K562 (cell line): ENCODE measurements around the gene PBRM1. TPM values are rescaled to one million over a fixed set of nuclear protein-coding genes. Genes with fewer than 3 reads are reported as not detected.

Experiments
- ATAC-seq: fragments of 200-7000 bp; cut with Tn5 transposase; 3 replicates; pipeline ENCODE4 v1.9.1; 2020; ENCODE audit warnings: moderate library complexity
- BruUV-seq: library from RNA; stranded (reverse); fragments of 400-500 nt; replicated peaks from 2 replicates; lab custom pipeline; 2021; lab: Mats Ljungman, UMichigan
- CTCF ChIA-PET: fragments of 300-600 bp; formaldehyde crosslinking; extraction: SDS; loops from one replicate; lab custom pipeline; 2021; ENCODE audit warnings: low intra/inter-chr PET ratio; lab: Yijun Ruan, JAX
- POLR2A ChIA-PET: fragments of 300-600, 350-650 bp; sonication (Branson Sonifier 250); formaldehyde crosslinking; extraction: SDS; loops from one replicate; lab custom pipeline; 2021; ENCODE audit warnings: antibody characterized with exemption, inconsistent platforms; lab: Yijun Ruan, JAX
- DNase-seq, 4 experiments: peaks; one replicate each; pipeline versions ENCODE4 v3.0.0 to v3.0.0-alpha.2; 2011 to 2018; ENCODE audit warnings: low spot score in 3 of 4, mixed read lengths in 3 of 4; ENCODE audit errors: extremely low read depth in 1 of 4
- FAIRE-seq: peaks from 2 replicates; lab custom pipeline; 2011; peaks lifted over from hg19 to GRCh38; lab: Jason Lieb, UNC
- H2AFZ ChIP-seq: 2 replicates; pipeline ENCODE4 v1.6.0; 2011; ENCODE audit warnings: low read depth, low read length, control low read depth, inconsistent platforms
- H3K27ac ChIP-seq: fragments of 200-600 bp; 3 replicates; pipeline ENCODE4 v1.8.0; 2011; ENCODE audit warnings: low read depth, mild to moderate bottlenecking, control low read depth, inconsistent platforms, low read length, moderate library complexity, mixed read lengths; ENCODE audit errors: extremely low read depth
- H3K27me3 ChIP-seq, 2 experiments: fragments of 300-600 bp in 1 of 2; 2 replicates in 1 of 2; 3 replicates in 1 of 2; pipeline versions ENCODE4 v1.6.0 to v1.8.0; 2011; ENCODE audit warnings: inconsistent platforms in 2 of 2, low read length in 2 of 2, mild to moderate bottlenecking in 1 of 2, mixed read lengths in 1 of 2, moderate library complexity in 1 of 2; ENCODE audit not compliant: control insufficient read depth in 2 of 2, insufficient read depth in 2 of 2
- H3K36me3 ChIP-seq: fragments of 300-600 bp; 3 replicates; pipeline ENCODE4 v1.8.0; 2011; ENCODE audit warnings: mild to moderate bottlenecking, low read length, inconsistent platforms; ENCODE audit not compliant: control insufficient read depth, insufficient read depth
- H3K4me1 ChIP-seq, 2 experiments: fragments of 200-600 bp in 1 of 2; replicated peaks in 1 of 2; 2 replicates in 1 of 2; 3 replicates in 1 of 2; pipeline versions ENCODE4 v1.5.1 to v1.8.0; 2011; ENCODE audit warnings: inconsistent platforms in 2 of 2, low read length in 2 of 2, mild to moderate bottlenecking in 1 of 2, mixed read lengths in 1 of 2, moderate library complexity in 1 of 2; ENCODE audit not compliant: control insufficient read depth in 2 of 2, insufficient read depth in 2 of 2
- H3K4me2 ChIP-seq: 2 replicates; pipeline ENCODE4 v1.6.1; 2011; ENCODE audit warnings: low read length, control low read depth, inconsistent platforms, mixed read lengths; ENCODE audit not compliant: insufficient read depth
- H3K4me3 ChIP-seq: fragments of 200-600 bp; sonication (generic), shearing (Covaris generic); 2 replicates; pipeline ENCODE4 v1.5.1; 2016; ENCODE audit warnings: control low read depth, inconsistent platforms
- H3K79me2 ChIP-seq: fragments of 200-600 bp; 3 replicates; pipeline ENCODE4 v1.8.0; 2011; ENCODE audit warnings: low read length, inconsistent platforms; ENCODE audit not compliant: control insufficient read depth, insufficient read depth
- H3K9ac ChIP-seq, 2 experiments: 2 replicates each; pipeline versions ENCODE4 v1.6.0 to v1.6.1; 2011; ENCODE audit warnings: low read depth in 2 of 2, low read length in 2 of 2, control low read depth in 1 of 2, inconsistent platforms in 1 of 2, mild to moderate bottlenecking in 1 of 2, mixed read lengths in 1 of 2; ENCODE audit not compliant: insufficient read depth in 1 of 2
- H3K9me1 ChIP-seq: one replicate; pipeline ENCODE4 v1.6.0; 2011; ENCODE audit warnings: inconsistent platforms, mild to moderate bottlenecking, low read length, moderate library complexity; ENCODE audit not compliant: control insufficient read depth, insufficient read depth
- H3K9me3 ChIP-seq: replicated peaks from 2 replicates; pipeline ENCODE4 v1.5.1; 2011; ENCODE audit warnings: low read depth, low read length, inconsistent platforms; ENCODE audit not compliant: control insufficient read depth, insufficient read depth
- H4K20me1 ChIP-seq: replicated peaks from 2 replicates; pipeline ENCODE4 v1.6.1; 2011; ENCODE audit warnings: low read length, inconsistent platforms, mixed read lengths; ENCODE audit not compliant: control insufficient read depth, insufficient read depth
- C11orf30 ChIP-seq: fragments of 450-650 bp; IDR thresholded peaks from 2 replicates; pipeline ENCODE4 v1.6.1; 2016; ENCODE audit warnings: low read depth, mild to moderate bottlenecking
- IFI16 ChIP-seq: fragments of 250-450 bp; sonication (Bioruptor Pico); IDR thresholded peaks from 2 replicates; pipeline ENCODE4 v2.1.2; 2022; ENCODE audit warnings: mild to moderate bottlenecking, inconsistent platforms
- MAFK ChIP-seq: IDR thresholded peaks from 2 replicates; pipeline ENCODE4 v1.6.1; 2011; ENCODE audit warnings: low read length, improper control_type of control experiment
- NFIC ChIP-seq: fragments of 450-650 bp; IDR thresholded peaks from 2 replicates; pipeline ENCODE4 v1.6.1; 2017; ENCODE audit warnings: mild to moderate bottlenecking, inconsistent platforms
- ZNF316 ChIP-seq: fragments of 450-650 bp; IDR thresholded peaks from 2 replicates; pipeline ENCODE4 v1.6.1; 2016
- WGBS: fragments of 100-300 bp; shearing (Covaris generic); methylation state at CpG from one replicate; pipeline ENCODE4 v1.1.6; 2016; ENCODE audit warnings: low coverage, mixed read lengths; ENCODE audit not compliant: insufficient coverage; ENCODE audit errors: missing lambda C conversion rate; 5-methylcytosine and 5-hydroxymethylcytosine counted together
- in situ Hi-C: fragments of 300-500 bp; cut with MboI; formaldehyde crosslinking; loops from 4 replicates; pipeline ENCODE4 v1.15.0; 2018; ENCODE audit warnings: inconsistent platforms, mixed read lengths
- intact Hi-C: fragments of 100-400 bp; cut with micrococcal nuclease; formaldehyde crosslinking; loops from 2 replicates; pipeline ENCODE4 v1.14.2; 2022
- polyA plus RNA-seq, 8 experiments: library from polyadenylated mRNA; depleted of rRNA in 4 of 8; stranded (reverse) in 5 of 8; unstranded in 3 of 8; fragments of >200 nt; fragmentation: Nextera tagmentation in 2 of 8; fragmentation: Illumina TruSeq in 1 of 8; extraction: Ambion mirVana in 2 of 8; extraction: Trizol in 1 of 8; gene quantifications; 2 replicates each; pipeline versions ENCODE4 v1.2.1 to v1.2.3, GENCODE V29; 2011 to 2014; ENCODE audit warnings: inconsistent platforms in 1 of 8, missing spikeins in 1 of 8
- total RNA-seq, 7 experiments: library from RNA; depleted of rRNA in 6 of 7; stranded (reverse); fragments of >200 nt in 6 of 7; fragmentation: Illumina TruSeq in 2 of 7; extraction: Trizol in 2 of 7; gene quantifications; 2 replicates each; pipeline versions ENCODE4 v1.2.1 to v1.2.3, GENCODE V29; 2011 to 2021; ENCODE audit warnings: low replicate concordance in 1 of 7
- TF ChIP-seq, protein P1 (sequence below): sonication (generic); formaldehyde crosslinking; IDR thresholded peaks from 2 replicates; pipeline ENCODE4 v1.8.0; 2022; ENCODE audit warnings: mild to moderate bottlenecking, missing genetic modification reagents, borderline replicate concordance

The PBRM1 gene
- total and polyA plus RNA-seq, 9 of the 15 experiments (the other 6 are each of a cell fraction or from before 2014, with no cell fraction given), result 3.9 to 31.8 (median 19.0) TPM

DNA sequence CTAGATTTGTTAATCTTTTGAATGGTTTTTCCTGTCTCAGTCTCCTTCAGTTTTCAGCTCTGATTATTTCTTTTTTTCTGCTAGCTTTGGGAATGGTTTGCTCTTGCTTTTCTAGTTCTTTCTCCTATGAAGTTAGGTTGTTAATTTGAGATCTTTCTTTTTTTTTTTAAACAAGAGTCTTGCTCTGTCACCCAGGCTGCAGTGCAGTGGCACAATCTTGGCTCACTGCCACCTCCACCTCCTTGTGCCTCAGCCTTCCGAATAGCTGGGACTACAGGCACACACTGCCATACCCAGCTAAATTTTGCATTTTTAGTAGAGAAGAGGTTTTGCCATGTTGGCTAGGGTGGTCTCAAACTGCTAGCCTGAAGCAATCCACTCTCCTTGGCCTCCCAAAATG is 92.6 kb downstream of the PBRM1 start:
- Histone ChIP-seq H3K27me3 (no peaks in the 10 kb centered on the region), H3K4me3 (no peak overlapping the region), H3K9me3 (no peaks in the 10 kb centered on the region), H3K9ac (no peak overlapping the region), H2AFZ (no peak overlapping the region), H3K9me1 (no peaks in the 10 kb centered on the region), H3K27ac (no peak overlapping the region), H3K79me2 (no peaks in the 10 kb centered on the region), H3K4me1 (no peaks in the 10 kb centered on the region), H3K4me2 (no peak overlapping the region), H3K36me3 (peaks cover 9% of the 10 kb centered on the region), H4K20me1 (no peaks in the 10 kb centered on the region)
- WGBS, result no CpG with 5 or more reads among the region's 1 CpG
- in situ Hi-C loops (no loop called here), intact Hi-C loops (no loop called here)
- BruUV-seq, result no TSS peak
- TF ChIP-seq IFI16, result no peak
- peak; percentile 48 for TF ChIP-seq NFIC
- DNase-seq, result no peak
- POLR2A ChIA-PET, result interaction anchor here (0.7 kb wide), 1 partner anchor 565 kb away, joined by 3 read pairs; no protein-coding TSS in a partner anchor
- CTCF ChIA-PET, result no interaction called here
- no peak for ATAC-seq
- no peak for FAIRE-seq

DNA sequence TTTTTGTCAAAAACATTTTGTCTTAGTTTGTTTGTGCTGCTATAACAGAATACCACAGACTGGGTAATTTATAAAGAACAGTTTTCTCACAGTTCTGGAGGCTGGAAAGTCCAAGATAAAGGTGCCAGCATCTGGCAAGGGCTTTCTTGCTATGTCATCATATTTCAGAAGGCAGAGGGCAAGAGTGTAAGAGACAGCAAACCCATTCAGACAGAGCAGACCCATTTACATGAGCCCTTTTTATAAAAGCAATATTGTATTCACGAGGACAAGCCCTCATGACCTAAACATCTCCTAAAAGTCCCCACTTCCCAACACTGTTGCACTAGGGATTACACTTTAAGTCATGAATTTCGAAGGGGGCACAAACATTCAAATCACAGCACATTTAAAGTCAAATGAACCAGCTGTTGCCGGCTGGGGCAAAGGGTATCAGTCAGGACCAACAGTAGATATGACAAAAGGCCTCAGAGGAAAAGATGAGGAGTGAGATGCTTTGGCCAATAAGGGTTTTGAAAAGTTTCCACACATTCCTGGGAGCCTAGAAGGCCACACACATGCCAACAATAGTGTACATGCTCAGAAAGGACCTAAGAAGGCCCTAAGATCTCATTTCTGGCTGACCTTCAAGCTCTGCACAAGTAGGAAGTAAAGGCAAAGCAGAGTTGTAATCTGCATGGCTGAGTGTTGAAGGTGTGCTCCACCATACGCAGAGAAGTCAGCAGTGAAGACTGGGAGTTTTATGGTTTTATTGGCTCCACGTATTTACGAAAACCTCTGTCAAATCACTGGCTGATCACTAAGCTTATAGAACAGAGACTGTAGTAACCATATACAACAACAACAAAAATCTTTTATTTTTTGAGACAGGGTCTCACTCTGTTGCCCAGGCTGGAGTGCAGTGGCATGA is 111.4 kb downstream of the PBRM1 start:
- H3K36me3 ChIP-seq, result peaks cover 29% of the 10 kb centered on the region; the same call in 2 of the 3 replicates
- ATAC-seq (no peak), DNase-seq (no peak), FAIRE-seq (no peak)
- TF ChIP-seq, protein P1, sequence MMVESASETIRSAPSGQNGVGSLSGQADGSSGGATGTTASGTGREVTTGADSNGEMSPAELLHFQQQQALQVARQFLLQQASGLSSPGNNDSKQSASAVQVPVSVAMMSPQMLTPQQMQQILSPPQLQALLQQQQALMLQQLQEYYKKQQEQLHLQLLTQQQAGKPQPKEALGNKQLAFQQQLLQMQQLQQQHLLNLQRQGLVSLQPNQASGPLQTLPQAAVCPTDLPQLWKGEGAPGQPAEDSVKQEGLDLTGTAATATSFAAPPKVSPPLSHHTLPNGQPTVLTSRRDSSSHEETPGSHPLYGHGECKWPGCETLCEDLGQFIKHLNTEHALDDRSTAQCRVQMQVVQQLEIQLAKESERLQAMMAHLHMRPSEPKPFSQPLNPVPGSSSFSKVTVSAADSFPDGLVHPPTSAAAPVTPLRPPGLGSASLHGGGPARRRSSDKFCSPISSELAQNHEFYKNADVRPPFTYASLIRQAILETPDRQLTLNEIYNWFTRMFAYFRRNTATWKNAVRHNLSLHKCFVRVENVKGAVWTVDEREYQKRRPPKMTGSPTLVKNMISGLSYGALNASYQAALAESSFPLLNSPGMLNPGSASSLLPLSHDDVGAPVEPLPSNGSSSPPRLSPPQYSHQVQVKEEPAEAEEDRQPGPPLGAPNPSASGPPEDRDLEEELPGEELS (CRISPR knock-in tag), result no peak
- peak; percentile 58 for TF ChIP-seq ZNF316
- TF ChIP-seq MAFK, result peak; percentile 20; the same call in 1 of the 2 replicates
- TF ChIP-seq C11orf30, result peak; percentile 45; the same call in 1 of the 2 replicates
- in situ Hi-C loops, result no loop called here
- H3K9ac ChIP-seq, result no peak overlapping the region
- no peaks in the 10 kb centered on the region for H4K20me1 ChIP-seq
- no peaks in the 10 kb centered on the region for H3K79me2 ChIP-seq
- WGBS, result 83% methylated on average over 6 of the region's 6 CpGs
- H3K4me3 ChIP-seq, result no peak overlapping the region
- H3K4me1 ChIP-seq, result no peaks in the 10 kb centered on the region
- no TSS peak for BruUV-seq
- no peaks in the 10 kb centered on the region for H3K27me3 ChIP-seq
- no peak overlapping the region for H3K27ac ChIP-seq
- no peak overlapping the region for H2AFZ ChIP-seq
- intact Hi-C loops, result no loop called here
- no peaks in the 10 kb centered on the region for H3K9me1 ChIP-seq
- H3K4me2 ChIP-seq, result no peak overlapping the region
- ChIA-PET POLR2A (no interaction called here), CTCF (no interaction called here)
- H3K9me3 ChIP-seq, result no peaks in the 10 kb centered on the region
